CD14-positive monocyte (primary cell): ENCODE measurements around the gene RPTOR. TPM values are rescaled to one million over a fixed set of nuclear protein-coding genes. Genes with fewer than 3 reads are reported as not detected.

Experiments used
- DNase-seq, 3 donors: peaks; one replicate each; pipeline ENCODE4 v3.0.0-alpha.2; 2011 to 2022
- H2AFZ ChIP-seq: 2 replicates; pipeline ENCODE4 v1.6.0; 2012; ENCODE audit warnings: mild to moderate bottlenecking, low read depth, low read length, inconsistent platforms; ENCODE audit not compliant: insufficient read depth, poor library complexity, severe bottlenecking
- H3K27ac ChIP-seq, 2 donors: 1 replicate in 1 of 2; 2 replicates in 1 of 2; pipeline ENCODE4 v1.5.1; 2012 to 2013; ENCODE audit warnings: low read length in 2 of 2, control low read depth in 1 of 2, inconsistent platforms in 1 of 2, low read depth in 1 of 2, mild to moderate bottlenecking in 1 of 2
- H3K27me3 ChIP-seq, 2 donors: one replicate each; pipeline versions ENCODE4 v1.6.0 to v1.6.1; 2011 to 2013; ENCODE audit warnings: low read length in 2 of 2; ENCODE audit not compliant: control insufficient read depth in 2 of 2, insufficient read depth in 2 of 2
- H3K36me3 ChIP-seq, 2 donors: replicated peaks in 1 of 2; 1 replicate in 1 of 2; 2 replicates in 1 of 2; pipeline versions ENCODE4 v1.5.1 to v1.6.1; 2012 to 2013; ENCODE audit warnings: low read length in 2 of 2, control low read depth in 1 of 2, inconsistent platforms in 1 of 2, mild to moderate bottlenecking in 1 of 2; ENCODE audit not compliant: insufficient read depth in 2 of 2, control insufficient read depth in 1 of 2
- H3K4me1 ChIP-seq, 2 donors: 1 replicate in 1 of 2; 2 replicates in 1 of 2; pipeline versions ENCODE4 v1.5.1 to v1.6.1; 2012 to 2013; ENCODE audit warnings: low read length in 2 of 2, control low read depth in 1 of 2, inconsistent platforms in 1 of 2, mild to moderate bottlenecking in 1 of 2, moderate library complexity in 1 of 2; ENCODE audit not compliant: insufficient read depth in 2 of 2, control insufficient read depth in 1 of 2
- H3K4me2 ChIP-seq: replicated peaks from 2 replicates; pipeline ENCODE3; 2012; ENCODE audit warnings: low read length, moderate library complexity, mild to moderate bottlenecking; ENCODE audit not compliant: poor library complexity, severe bottlenecking; ENCODE audit errors: extremely low read depth
- H3K4me3 ChIP-seq, 3 experiments: fragments of 200-600 bp in 1 of 3; sonication (generic) in 1 of 3; replicated peaks in 1 of 3; 1 replicate in 2 of 3; 2 replicates in 1 of 3; pipeline ENCODE4 v1.5.1; 2011 to 2013; ENCODE audit warnings: low read length in 3 of 3, mild to moderate bottlenecking in 3 of 3, control low read depth in 2 of 3, low read depth in 2 of 3, inconsistent platforms in 1 of 3, moderate library complexity in 1 of 3
- H3K79me2 ChIP-seq: 2 replicates; pipeline ENCODE4 v1.6.0; 2012; ENCODE audit warnings: mild to moderate bottlenecking, control low read depth, inconsistent platforms, low read length, moderate library complexity; ENCODE audit not compliant: insufficient read depth
- H3K9ac ChIP-seq: 2 replicates; pipeline ENCODE4 v1.6.0; 2017; ENCODE audit warnings: low read length, mild to moderate bottlenecking; ENCODE audit not compliant: insufficient read depth, poor library complexity, severe bottlenecking
- H3K9me3 ChIP-seq, 2 donors: replicated peaks in 1 of 2; 1 replicate in 1 of 2; 2 replicates in 1 of 2; pipeline versions ENCODE4 v1.5.1 to v1.6.1; 2012 to 2013; ENCODE audit warnings: low read length in 2 of 2, control low read depth in 1 of 2; ENCODE audit not compliant: control insufficient read depth in 1 of 2, insufficient read depth in 1 of 2
- H4K20me1 ChIP-seq: 2 replicates; pipeline ENCODE4 v1.6.0; 2012; ENCODE audit warnings: mild to moderate bottlenecking, low read length, control low read depth, moderate library complexity; ENCODE audit not compliant: insufficient read depth
- H3K27ac Mint-ChIP-seq, 7 donors: one replicate each; pipeline ENCODE4 v1.8.0; 2020; ENCODE audit warnings: mild to moderate bottlenecking in 7 of 7, mixed read lengths in 7 of 7, moderate library complexity in 6 of 7, inconsistent platforms in 2 of 7
- H3K27me3 Mint-ChIP-seq, 3 donors: one replicate each; pipeline ENCODE4 v1.8.0; 2021 to 2022; ENCODE audit warnings: low read depth in 3 of 3, mild to moderate bottlenecking in 3 of 3, mixed read lengths in 3 of 3, moderate library complexity in 3 of 3, inconsistent platforms in 1 of 3
- H3K36me3 Mint-ChIP-seq, 2 donors: one replicate each; pipeline ENCODE4 v1.8.0; 2020; ENCODE audit warnings: mixed read lengths in 2 of 2, inconsistent platforms in 1 of 2, mild to moderate bottlenecking in 1 of 2
- H3K4me1 Mint-ChIP-seq: one replicate; pipeline ENCODE4 v1.8.0; 2020; ENCODE audit warnings: mild to moderate bottlenecking, mixed read lengths
- H3K4me3 Mint-ChIP-seq, 2 donors: one replicate each; pipeline ENCODE4 v1.8.0; 2020; ENCODE audit warnings: mild to moderate bottlenecking in 2 of 2, mixed read lengths in 2 of 2, moderate library complexity in 1 of 2
- H3K9me3 Mint-ChIP-seq, 7 donors: one replicate each; pipeline ENCODE4 v1.8.0; 2020 to 2022; ENCODE audit warnings: mixed read lengths in 7 of 7, mild to moderate bottlenecking in 6 of 7, moderate library complexity in 6 of 7, inconsistent platforms in 2 of 7
- CTCF ChIP-seq: fragments of 200-600 bp; IDR thresholded peaks from one replicate; pipeline ENCODE4 v1.8.0; 2022; ENCODE audit warnings: antibody characterized with exemption, mild to moderate bottlenecking
- WGBS: methylation state at CpG from one replicate; pipeline ENCODE4 v1.1.5; 2013; ENCODE audit warnings: missing lambda C conversion rate; ENCODE audit not compliant: insufficient coverage; 5-methylcytosine and 5-hydroxymethylcytosine counted together
- intact Hi-C, 2 donors: fragments of 100-400 bp; cut with micrococcal nuclease; formaldehyde crosslinking; loops; one replicate each; pipeline versions ENCODE4 v1.15.0 to v1.15.1; 2023
- polyA plus RNA-seq, 3 donors: library from polyadenylated mRNA; depleted of rRNA in 1 of 3; unstranded in 2 of 3; stranded (reverse) in 1 of 3; fragments of 300-500 nt in 2 of 3; fragments of >200 nt in 1 of 3; fragmentation: Illumina TruSeq in 2 of 3; gene quantifications; 1 replicate in 2 of 3; 2 replicates in 1 of 3; pipeline ENCODE4 v1.2.3, GENCODE V29; 2012 to 2021

The RPTOR gene
- polyA plus RNA-seq, 3 donors, result 1.1 to 8.7 (median 2.6) TPM

DNA sequence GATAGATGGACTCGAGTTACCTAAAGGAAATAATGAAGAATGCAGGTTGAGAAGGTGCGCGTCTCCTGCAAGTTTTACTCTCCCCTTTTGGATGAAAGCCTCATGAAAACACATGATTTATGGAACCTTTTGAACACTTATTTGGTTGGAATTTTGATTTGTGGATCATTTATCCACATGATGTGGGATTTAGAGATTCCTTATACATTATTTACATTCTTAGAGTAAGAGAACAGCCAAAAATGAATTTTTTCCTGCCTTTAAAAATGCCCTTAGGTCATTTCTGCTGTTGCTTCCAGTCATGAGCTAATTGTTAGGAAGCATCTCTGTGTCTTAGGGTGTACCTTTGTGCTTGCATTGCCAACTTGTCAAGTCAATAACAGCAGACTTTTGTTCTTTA lies 99.9 kb downstream of the RPTOR start:
- peaks cover 0 to 3% of the 10 kb centered on the region in 2 donors for H3K4me1 ChIP-seq
- peaks cover 4 to 20% of the 10 kb centered on the region in 2 donors for H3K36me3 Mint-ChIP-seq
- no peaks in the 10 kb centered on the region for H3K27me3 Mint-ChIP-seq
- H3K4me2 ChIP-seq, result no peak overlapping the region
- TF ChIP-seq CTCF, result no peak
- H3K27me3 ChIP-seq, result no peaks in the 10 kb centered on the region
- H3K4me3 Mint-ChIP-seq, result no peak overlapping the region
- no peak overlapping the region for H3K4me3 ChIP-seq
- peaks cover under 1% of the 10 kb centered on the region for H3K4me1 Mint-ChIP-seq
- H4K20me1 ChIP-seq, result peaks cover 32% of the 10 kb centered on the region
- peaks cover 0 to 2% (median 0%) of the 10 kb centered on the region in 7 donors for H3K9me3 Mint-ChIP-seq
- H3K9me3 ChIP-seq, result no peaks in the 10 kb centered on the region
- H3K9ac ChIP-seq, result no peak overlapping the region
- no peak overlapping the region for H3K27ac Mint-ChIP-seq
- H3K79me2 ChIP-seq, result peaks cover 8% of the 10 kb centered on the region
- 100% methylated on average over 1 of the region's 3 CpGs for WGBS
- intact Hi-C loops, result no loop called here
- no peak for DNase-seq
- no peak overlapping the region for H3K27ac ChIP-seq
- H3K36me3 ChIP-seq, result peaks cover 0 to 24% of the 10 kb centered on the region in 2 donors
- H2AFZ ChIP-seq, result no peak overlapping the region

DNA sequence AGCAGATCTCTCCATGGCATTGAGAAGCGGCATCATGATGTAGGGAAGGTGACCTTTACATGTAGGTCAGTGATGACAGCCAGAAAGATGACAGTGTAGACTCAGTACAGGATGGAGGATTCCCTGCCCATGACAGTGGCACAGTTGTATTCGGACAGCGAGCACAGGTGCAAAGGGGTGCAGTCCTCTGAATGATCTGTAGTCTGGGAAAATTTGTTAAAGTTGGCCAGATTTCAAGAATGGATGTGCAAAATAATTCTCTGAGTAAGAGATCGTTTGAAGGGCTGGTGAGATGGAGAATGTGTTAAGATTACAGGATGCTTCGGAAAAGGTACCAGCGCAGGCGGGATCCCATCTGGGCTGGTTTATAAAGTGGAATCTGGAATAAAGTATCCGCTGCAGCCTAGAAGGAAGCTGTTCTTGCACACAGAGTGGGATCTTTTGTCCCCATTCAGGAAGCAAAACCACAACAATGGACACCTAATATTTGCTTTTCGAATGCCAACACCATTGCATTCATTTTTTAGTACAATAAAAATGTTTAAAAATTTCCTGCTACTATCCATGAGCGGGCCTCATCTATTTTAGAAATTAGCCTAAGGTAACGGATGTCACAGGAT lies 101.2 kb downstream of the RPTOR start:
- Histone ChIP-seq H3K9me3 (no peaks in the 10 kb centered on the region), H3K4me1 (peaks cover 0 to 5% of the 10 kb centered on the region in 2 donors), H2AFZ (no peak overlapping the region), H3K27me3 (no peaks in the 10 kb centered on the region), H3K4me3 (no peak overlapping the region), H3K27ac (no peak overlapping the region), H3K4me2 (no peak overlapping the region), H3K36me3 (peaks cover 0 to 24% of the 10 kb centered on the region in 2 donors), H3K79me2 (peaks cover 12% of the 10 kb centered on the region), H3K9ac (no peak overlapping the region), H4K20me1 (peaks cover 32% of the 10 kb centered on the region)
- Mint-ChIP-seq H3K36me3 (peaks cover 11 to 20% of the 10 kb centered on the region in 2 donors), H3K4me1 (peaks cover 2% of the 10 kb centered on the region), H3K27ac (no peak overlapping the region), H3K9me3 (no peaks in the 10 kb centered on the region), H3K4me3 (no peak overlapping the region), H3K27me3 (no peaks in the 10 kb centered on the region)
- WGBS, result 96% methylated on average over 8 of the region's 11 CpGs
- no peak for TF ChIP-seq CTCF
- intact Hi-C loops, result loop anchor here in 1 of 2 donors (1.0 kb wide), 1 partner anchor 20 kb away; no protein-coding TSS in a partner anchor
- DNase-seq, result no peak
